Endothelial cell of hepatic sinusoid (primary cell): ENCODE data around the gene CTNNA1.
"Not testable (repeated sequence)": the region's sequence is repeated elsewhere in the genome, so short reads cannot be mapped to it uniquely, and the experiment has no call there.

ENCODE experiments used
- in situ Hi-C: cut with HindIII; loops from 2 replicates; pipeline ENCODE4 v1.10.0; 2017; ENCODE audit warnings: low sequenced_read_pairs

Gene CTNNA1

DNA sequence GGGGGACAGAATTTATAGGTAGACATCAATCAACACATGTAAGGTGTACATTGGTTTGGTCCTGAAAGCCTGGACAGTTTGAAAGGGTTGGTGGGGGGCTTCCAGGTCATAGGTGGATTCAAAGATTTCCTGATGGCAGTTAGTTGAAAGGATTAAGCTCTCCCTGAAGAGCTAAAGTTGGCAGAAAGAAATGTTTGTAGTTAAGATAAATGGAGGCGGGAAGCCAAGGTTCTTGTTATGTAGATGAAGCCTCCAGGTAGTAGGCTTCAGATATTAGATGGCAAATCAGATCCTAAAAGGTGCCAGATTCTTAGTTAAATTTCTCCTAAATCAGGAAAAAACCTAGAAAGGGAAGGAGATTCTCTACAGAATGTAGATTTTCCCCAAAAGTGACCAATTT is 130.9 kb downstream of the CTNNA1 start:
- in situ Hi-C loops, result loop anchor here (5.0 kb wide), 1 partner anchor 48 kb away; no protein-coding TSS in a partner anchor

DNA sequence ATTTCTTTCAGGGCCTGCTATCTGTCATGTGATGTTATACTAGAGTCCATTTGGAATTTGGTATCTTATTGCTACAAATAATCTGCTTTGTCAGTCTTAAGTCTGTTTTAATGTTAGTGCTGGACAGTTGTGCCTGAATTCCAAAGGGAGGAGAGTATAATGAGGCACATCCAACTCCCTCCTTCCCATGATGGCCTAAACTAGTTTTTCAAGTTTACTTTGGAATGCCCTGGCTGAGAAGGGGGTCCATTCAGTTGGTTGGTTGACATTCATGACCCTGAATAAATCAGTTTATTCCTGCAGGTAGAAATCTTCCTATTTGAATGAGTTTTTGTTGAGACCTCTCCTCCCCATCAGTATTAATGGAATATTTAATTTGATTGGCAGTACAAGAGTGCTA is 131.3 kb downstream of the CTNNA1 start:
- in situ Hi-C loops, result loop anchor here (5.0 kb wide), 1 partner anchor 48 kb away; no protein-coding TSS in a partner anchor

DNA sequence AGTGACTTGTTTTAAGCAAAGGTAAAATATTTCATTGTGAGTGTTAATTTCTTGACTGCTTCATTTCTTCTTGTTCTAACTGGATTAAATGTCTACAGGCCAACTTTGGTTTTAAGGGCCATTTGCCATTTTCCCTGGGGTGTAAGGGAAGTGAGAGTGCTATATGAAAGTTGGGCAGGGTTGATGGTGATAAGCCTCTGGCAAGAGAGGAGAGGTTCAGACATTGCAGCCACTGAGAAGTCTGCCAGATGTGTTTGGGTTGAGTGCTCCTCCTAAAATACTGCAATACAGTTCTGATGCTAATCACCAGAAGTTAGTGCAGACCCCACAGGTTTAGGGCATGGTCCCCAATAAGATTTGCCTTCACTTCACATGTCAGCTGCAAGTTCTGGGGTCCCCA is 136.8 kb downstream of the CTNNA1 start:
- in situ Hi-C loops, result loop anchor here (5.0 kb wide), 1 partner anchor 87 kb away; no protein-coding TSS in a partner anchor

DNA sequence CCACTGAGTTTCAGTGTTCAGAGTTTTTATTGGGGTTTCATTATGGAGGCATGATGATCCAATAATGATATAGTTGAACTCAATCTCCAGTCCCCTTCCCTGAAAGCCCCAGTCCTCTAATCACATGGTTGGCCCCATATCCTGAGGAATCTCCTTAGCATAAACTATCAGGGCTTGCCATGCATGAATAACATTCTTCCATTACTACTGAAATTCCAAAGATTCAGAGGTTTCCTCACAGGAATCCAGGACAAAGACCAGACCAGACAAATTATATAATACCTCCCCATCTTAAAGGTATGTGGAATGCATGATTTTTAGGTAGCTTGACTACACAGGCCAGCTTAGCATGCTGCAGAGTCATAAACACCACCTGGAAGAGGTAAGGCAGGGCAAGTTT is 137.4 kb downstream of the CTNNA1 start:
- in situ Hi-C loops, result no loop called here

DNA sequence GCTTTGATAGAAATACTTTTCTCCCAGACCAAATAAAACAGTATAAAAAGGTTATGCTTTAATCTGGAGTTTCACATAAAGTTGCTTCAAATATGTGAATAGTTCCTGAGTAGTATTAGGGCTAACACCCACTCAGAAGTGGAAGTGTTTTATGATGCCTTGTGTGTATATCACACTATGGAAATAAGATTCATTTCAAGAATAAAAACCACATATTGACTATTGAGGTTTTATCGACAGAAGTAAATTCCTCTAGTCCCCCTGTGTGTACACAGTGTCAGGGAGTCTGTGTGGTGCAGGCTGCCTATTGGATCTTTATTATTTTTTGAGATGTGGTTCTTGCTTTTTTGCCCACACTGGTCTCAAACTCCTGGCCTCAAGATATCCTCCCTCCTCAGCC is 142.7 kb downstream of the CTNNA1 start:
- in situ Hi-C loops, result loop anchor here (5.0 kb wide), 3 partner anchors 49 to 99 kb away; no protein-coding TSS in a partner anchor

DNA sequence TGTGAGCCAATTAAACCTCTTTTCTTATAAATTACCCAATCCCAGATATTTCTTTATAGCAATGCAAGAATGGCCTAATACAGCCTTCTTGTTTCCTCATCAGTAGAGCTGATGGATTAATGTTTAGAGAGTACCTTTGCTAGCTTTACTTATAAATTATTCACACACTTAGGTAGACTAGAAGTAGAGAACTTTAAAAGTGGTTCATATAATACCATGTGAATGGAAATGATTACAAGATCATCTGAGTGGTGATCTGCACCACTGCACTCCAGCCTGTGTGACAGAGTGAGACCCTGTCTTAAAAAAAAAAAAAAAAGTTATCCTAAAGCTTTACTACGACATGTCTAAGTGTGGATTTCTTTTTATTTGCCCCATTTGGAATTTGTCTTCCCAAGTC is 145.1 kb downstream of the CTNNA1 start:
- in situ Hi-C loops, result loop anchor here (5.0 kb wide), 3 partner anchors 49 to 101 kb away; no protein-coding TSS in a partner anchor

DNA sequence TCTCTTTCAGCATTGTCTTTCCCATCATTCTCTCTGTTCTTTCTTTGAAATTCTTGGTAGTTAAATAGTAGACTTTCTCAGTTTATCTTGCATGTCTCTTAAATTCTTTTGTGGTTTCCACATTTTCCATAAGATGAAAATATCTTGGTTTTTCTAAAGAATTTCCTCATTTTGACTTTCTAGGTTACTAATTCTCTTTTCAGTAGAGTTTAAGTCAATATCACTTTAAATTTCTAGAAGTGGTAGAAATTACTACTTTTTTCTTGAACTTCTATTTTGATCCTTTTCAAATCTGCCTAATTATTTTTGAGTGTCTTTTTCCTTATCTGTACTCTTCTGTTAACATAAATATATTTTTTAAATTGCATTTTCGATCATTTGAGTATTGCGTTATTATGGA is 145.5 kb downstream of the CTNNA1 start:
- in situ Hi-C loops, result loop anchor here (5.0 kb wide), 3 partner anchors 49 to 101 kb away; no protein-coding TSS in a partner anchor

DNA sequence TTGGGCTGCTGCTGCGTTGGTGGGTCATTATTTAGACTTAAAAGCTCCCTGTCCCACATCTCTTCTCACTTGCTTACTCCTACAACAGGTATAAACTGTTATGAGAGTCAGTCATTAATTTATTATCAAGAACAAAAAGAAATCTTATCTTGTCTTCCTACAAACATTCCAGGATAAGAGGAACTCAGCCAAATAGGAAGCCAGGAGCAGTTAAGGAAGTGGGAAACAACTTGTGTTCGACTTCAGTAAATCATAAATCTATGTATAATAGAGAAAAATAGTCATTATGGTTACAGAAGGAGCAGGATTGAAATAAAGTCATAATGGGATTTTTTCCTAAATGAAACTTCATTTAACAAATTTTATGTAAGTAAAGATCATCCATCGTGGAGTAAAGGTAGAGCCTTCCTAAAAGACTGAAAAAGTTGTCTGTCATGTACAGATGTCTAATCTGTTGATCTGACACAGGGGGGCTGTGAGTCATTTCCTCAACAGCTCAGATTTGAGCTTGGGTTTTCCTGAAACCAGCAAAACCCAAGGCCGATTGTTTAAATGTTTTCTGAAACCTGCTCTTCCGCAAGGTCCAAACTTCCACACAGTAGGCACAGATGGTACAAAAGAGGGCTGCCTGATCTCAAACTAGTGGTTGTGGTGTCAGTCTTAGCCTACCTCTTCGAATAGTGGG is 147.2 kb downstream of the CTNNA1 start:
- in situ Hi-C loops, result no loop called here

DNA sequence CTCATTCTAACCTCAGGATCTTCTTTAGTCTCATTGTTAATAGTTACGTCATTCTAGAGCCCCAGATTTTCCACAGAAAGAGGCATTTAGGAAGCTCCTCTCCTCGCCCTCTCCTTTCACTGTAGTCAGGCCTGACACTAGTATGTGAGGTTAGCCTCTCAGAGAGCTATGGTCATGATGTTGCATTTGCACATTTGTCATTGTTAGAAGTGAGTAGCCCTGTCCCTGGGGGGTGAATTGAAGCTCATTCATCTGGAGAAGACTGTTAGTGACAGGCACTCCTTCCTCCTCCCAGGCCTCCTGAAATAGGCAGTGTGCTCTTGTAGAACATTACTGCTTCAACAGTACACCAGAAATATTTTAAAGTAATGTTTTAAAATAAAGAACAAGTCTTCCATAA is 148.5 kb downstream of the CTNNA1 start:
- in situ Hi-C loops, result no loop called here

DNA sequence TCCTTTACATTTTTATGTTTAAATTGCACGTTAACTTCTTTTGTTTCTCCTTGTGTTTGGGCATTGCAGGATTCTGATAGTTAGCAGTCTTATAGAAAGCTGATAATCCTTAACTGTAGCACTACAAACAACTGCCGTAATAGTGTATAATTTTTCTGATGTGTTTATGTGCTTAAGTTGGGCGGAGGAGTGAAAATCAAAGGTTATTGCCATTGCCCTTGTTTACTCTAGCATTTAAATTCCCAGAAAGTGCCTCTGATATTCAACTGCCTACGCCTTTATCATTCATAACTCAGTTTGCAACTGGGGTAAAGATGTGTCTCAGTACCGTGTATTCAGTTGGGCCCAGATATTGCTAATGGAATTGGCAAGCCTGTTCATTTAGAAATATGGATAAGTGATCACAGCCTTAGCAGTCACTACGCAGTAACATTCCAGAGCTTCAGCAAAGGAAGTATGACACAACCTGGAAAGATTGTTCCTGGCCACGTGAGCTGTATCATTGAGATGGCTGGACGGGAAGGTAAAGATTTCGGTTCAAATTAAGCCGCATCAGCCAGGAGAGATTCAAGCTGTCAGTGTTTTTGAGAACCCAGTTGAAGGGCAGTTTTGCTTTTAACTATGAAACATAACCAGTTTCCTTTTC is 150.0 kb downstream of the CTNNA1 start:
- in situ Hi-C loops, result no loop called here

DNA sequence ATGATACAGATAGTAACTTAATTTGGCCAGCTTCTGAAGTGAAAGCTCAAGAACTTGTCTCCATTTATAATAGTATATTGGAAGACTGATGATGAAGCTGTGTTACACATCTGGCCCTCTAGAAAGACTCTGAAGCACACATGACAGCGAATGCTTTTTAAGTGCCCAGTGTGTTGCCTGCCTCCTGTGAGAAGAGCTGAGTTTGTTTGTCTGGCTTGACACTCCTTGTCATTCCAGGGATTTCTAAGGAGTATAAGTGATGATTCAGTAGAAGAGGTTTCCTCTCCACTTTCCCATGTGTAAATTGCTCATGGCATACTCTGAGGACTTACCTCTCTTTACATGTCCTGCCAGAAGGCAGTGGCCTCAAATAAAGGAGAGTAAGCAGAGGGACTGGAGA is 152.3 kb downstream of the CTNNA1 start:
- in situ Hi-C loops, result no loop called here

DNA sequence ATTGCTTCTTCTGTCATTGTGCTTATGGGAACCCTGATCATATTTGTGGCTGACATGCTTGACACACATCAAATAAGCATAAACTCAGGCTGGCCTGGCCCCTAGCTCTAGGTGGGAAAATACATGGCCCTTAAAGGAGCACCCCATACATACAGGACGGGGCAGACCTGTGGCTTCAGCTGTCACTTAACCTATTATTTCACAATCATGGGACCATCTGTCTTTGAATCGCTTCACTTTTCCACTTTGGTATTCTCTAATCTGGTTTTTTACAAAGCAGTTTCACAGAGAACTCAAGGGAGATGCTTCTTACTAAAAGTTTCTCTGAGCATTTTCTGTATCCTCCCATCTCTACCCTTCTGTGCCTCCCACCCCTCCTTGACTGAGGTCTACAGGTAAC is 156.5 kb downstream of the CTNNA1 start:
- in situ Hi-C loops, result no loop called here

DNA sequence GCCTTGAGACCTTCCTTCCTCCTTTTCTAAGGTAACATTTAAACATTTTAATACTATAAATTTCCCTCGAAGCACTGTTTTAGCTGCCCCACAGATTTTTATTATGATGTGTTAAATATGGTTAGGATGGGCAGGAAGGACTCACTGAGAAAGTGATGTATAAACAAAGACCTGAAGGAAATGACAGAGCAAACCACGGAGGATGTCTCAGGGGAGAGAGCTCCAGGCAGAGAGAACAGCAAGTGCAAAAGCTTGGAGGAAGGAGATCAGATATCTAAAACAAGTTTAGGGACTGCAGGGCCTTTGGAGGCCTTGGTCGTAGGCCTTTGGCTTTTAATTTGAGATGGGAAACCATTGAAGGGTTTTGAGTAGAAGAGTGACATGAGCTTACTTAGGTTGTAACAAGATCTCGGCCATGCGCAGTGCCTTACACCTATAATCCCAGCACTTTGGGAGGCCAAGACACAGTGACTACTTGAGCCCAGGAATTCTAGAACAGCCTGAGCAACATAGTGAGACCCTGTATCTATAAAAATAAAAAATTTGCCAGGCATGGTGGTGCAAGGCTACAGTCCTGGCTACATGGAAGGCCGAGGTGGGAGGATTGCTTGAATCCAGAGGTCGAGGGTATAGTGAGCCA is 157.4 kb downstream of the CTNNA1 start:
- in situ Hi-C loops, result no loop called here

DNA sequence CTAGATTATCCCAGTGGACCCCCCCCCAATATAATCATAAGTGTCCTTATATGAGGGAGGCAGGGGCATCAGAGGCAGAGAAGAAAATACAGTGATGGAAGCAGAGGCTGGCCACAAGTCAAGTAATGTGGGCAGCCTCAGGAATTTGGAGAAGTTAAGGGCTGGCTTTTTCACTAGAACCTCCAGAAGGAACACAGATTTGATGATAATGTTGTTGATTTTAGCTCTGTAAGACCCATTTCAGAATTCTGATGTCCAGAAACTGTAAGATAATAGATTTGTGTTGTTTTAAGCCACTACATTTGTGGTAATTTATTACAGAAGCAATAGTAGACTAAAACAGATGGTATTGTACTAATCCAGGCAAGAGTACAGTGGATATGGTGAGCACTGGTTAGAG is 158.2 kb downstream of the CTNNA1 start:
- in situ Hi-C loops, result no loop called here

DNA sequence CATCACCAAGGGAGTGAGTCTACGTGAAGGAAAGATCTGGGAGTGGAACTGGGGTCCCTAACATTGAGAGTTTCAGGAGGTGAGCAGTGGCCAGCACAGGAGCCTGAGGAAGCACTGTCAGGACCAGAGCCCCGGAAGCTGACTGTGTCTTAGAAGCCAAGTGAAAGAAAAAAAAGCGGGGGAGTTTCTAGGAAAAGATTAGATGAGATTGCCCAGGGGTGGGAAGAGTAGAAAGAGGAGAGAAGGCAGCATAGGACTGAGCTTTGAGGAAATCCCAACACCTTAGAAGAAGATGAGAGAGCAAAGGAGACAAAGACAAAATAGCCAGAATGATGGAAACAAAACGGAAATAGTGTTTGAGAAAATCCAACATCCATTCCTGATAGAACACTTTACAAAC is 158.9 kb downstream of the CTNNA1 start:
- in situ Hi-C loops, result no loop called here

DNA sequence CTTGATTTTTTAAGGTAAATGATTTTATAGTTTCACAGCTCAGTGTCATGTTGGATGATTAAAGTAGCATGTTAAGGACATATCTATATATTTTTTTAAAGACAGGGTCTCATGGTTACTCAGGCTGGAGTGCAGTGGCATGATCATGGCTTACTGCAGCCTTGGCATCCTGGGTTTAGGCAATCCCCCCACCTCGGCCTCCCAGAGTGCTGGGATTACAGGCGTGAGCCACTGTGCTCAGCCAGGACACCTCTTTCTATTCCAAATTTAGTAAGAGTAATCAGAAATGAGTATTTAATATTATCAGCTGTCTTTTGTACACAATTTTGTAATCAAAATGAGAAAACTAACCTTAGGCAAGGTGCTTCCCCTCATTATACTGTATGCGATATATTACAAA is 160.5 kb downstream of the CTNNA1 start:
- in situ Hi-C loops, result no loop called here

DNA sequence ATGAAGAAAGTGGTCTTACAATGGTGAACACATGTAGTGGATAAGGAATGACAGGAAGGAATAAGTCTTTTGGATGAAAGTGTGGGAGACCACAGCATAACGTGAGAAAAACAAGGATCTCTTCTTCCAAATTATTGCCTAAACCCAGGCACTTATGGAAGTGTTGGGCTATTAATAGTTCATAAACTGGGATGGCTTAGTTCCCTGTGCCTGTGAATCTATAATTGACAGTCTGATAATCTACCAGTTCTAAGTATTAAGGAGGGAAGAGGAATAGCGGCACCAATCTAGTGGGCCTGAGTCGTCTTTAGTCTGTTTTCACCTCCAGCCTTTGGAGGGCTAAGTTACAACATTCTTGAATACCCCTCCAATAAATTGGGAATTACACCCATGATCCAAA is 161.1 kb downstream of the CTNNA1 start:
- in situ Hi-C loops, result no loop called here

DNA sequence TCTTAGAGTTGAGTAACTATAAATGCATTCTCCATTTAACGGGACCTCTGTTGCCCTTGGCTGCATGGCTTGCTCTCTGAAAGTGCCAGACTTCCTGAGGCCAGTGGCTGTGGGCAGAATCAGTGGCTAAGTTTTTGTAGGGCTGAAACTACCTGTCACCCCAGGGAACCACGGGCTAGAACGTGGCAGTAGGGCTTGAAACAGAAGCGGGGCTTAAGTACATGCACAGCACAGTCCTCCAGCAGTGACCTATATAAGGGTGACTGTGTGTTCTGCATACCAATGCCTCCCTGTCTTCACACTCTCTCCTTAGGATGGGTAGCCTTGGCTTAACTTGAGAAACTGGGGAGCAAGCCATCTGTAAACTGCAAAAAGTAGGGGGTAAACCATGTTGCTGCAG is 165.5 kb downstream of the CTNNA1 start:
- in situ Hi-C loops, result no loop called here

DNA sequence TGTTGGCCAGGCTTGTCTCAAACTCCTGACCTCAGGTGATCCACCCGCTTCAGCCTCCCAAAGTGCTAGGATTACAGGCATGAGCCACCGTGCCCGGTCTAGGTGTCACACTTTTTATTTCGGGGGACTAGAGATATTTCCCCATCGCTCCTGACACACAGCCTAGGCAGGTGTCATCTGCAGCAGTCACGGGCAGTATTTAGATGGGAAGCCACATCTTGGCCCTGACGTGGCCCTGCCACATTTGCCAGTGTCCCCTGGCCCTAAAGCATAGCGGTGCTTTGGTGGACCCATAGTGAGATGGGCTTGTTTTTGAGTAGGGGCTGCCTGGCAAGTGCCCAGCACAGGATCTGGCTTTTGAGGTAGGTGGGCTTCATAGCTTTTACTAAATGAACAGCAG is 167.0 kb downstream of the CTNNA1 start:
- in situ Hi-C loops, result no loop called here

DNA sequence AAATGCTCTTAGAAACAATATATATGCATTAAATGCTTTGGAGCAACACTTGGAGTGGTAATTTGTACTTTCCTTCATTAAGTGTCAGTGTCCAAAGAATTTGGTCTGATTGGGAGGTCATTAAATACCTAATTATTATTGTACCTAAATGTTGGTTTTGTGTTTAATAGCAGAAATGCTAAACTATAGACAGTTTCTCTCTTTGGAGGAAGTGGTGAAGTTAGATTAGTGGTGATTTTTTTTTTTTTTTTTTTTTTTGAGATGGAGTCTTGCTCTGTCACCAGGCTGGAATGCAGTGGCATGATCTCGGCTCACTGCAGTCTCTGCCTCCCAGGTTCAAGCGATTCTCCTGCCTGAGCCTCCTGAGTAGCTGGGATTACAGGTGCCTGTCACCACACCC is 168.1 kb downstream of the CTNNA1 start:
- in situ Hi-C loops, result not testable (repeated sequence)

DNA sequence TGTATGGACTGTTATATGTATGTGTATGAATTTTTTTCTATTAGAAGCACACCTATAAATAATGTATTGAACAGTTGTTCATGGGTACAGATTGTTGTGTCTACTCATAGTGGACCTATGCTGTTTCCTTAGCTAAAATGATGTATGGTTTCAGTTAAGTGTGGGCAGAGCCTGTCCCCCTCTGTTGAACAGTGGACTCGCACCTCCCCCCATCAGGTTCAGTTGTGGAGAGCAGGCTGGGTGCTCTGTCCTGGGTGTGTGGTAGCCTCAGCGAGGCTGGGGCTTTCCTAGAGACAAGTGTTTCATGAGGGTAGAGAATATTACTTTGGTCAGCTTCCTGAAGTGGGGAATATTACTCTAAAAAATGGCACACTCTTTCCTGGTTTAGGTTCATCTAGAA is 169.3 kb downstream of the CTNNA1 start:
- in situ Hi-C loops, result no loop called here

DNA sequence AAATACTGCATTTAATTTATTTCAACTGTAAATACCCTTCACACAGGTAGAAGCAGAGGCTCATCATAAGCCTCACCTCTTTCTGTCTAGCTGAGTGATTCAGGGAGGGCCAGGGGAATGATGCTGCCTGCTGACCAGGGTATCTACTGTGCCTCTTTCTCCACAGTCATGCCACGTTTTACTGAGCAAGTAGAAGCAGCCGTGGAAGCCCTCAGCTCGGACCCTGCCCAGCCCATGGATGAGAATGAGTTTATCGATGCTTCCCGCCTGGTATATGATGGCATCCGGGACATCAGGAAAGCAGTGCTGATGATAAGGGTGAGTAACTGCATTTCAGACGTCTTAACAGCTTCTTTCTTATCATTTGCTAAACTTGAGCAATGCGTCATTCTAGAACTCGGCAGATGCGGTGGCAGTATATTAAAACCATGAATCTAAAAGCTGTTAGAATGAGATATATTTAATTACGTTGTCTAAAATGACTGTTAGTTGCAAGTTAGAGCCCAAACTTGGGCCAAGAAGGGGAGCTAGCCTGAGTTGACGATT is 171.9 kb downstream of the CTNNA1 start:
- in situ Hi-C loops, result no loop called here
